HG03520 (cell line): ENCODE measurements around the gene MAP1B.
"Not testable (repeated sequence)": the region's sequence is repeated elsewhere in the genome, so short reads cannot be mapped to it uniquely, and the experiment has no call there.

Experiments
- ATAC-seq: cut with Tn5 transposase; IDR thresholded peaks from one replicate; pipeline ENCODE4 v1.9.1; 2021; ENCODE audit warnings: mild to moderate bottlenecking, moderate library complexity; ENCODE audit not compliant: unreplicated experiment

MAP1B gene

GRCh38 chr5:72107131-72107900 is at the start of gene MAP1B:
Gene MAP1B, plus strand, starts transcription at chr5:72107475. Its CDS starts 57 bp downstream, at chr5:72107532.
- no peak for ATAC-seq

- ATAC-seq, result no peak
Measured at GRCh38 chr5:72057816-72058215, 49.5 kb upstream of the MAP1B start.

- ATAC-seq, result no peak
Measured at GRCh38 chr5:72063219-72063819, 44.0 kb upstream of the MAP1B start.

GRCh38 chr5:72064801-72065570 is 42.3 kb upstream of the MAP1B start:
- ATAC-seq, result no peak

GRCh38 chr5:72065751-72066255 is 41.5 kb upstream of the MAP1B start:
- no peak for ATAC-seq

- ATAC-seq, result no peak
Measured at GRCh38 chr5:72066705-72067107, 40.6 kb upstream of the MAP1B start.

- ATAC-seq, result no peak
Measured at GRCh38 chr5:72067682-72068470, 39.4 kb upstream of the MAP1B start.

- ATAC-seq, result no peak
Measured at GRCh38 chr5:72070529-72070928, 36.7 kb upstream of the MAP1B start.

DNA sequence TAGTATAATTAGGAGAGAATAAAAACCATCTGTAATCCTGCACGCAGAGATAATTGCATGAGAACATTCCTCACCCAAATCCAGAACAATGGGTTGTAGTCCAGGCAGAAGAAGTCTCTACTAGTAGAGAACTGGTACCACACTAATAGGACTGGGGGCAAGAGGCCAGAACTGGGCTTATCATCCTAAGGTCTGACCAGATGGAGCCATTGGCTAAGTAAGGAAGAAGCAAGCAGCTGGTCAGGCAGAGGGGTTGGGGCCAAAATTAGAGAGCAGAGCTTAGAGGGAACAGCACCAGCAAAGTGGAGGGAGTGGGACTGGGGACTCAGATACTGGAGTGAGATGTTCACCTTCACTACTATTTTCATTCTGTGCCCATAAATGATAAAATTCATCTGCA is 35.4 kb upstream of the MAP1B start:
- no peak for ATAC-seq

- ATAC-seq, result no peak
Measured at GRCh38 chr5:72074251-72074650, 33.0 kb upstream of the MAP1B start.

- no peak for ATAC-seq
Measured at GRCh38 chr5:72075461-72075860, 31.8 kb upstream of the MAP1B start.

GRCh38 chr5:72076621-72077300 is 30.5 kb upstream of the MAP1B start:
- ATAC-seq, result no peak

- ATAC-seq, result no peak
Measured at GRCh38 chr5:72077390-72077789, 29.9 kb upstream of the MAP1B start.

DNA sequence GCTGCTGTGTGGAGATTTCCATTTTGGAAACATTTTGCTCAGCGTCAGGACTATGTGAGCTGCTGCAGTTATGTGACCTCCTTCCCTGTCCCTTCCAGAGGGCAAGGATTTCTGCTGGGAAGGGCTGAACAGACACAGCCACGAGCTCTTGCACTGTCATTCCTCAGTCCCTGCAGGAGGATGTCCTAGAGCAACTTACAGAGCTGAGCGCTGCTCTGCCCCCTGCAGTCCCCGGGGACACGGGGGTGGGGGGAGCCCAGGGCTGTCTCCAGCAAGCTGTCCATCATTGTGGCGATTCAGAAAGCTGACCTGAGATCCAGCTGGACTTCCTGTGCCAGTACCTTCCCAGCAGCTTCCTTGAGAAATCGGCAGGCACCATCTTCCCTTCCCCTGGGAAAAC is 28.0 kb upstream of the MAP1B start:
- ATAC-seq, result no peak

DNA sequence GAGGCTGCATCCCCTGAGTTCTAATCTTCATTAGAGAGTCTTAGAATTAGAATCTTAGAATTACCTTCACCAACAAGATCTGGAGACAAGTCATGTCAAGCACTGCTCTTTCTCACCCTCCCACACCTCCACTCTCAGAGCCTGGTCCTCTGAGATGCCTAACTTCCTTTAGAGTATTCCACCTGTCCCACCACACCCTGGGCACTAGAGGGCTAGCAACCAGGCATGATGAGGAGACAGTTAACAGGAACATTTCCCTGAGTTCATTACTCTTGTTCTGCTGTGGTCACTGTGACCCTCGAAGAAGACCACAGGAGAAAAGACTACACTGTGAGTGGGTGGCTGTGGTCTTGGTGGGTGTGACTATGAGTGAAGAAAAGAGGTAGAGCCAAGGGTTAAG is 25.2 kb upstream of the MAP1B start:
- no peak for ATAC-seq

DNA sequence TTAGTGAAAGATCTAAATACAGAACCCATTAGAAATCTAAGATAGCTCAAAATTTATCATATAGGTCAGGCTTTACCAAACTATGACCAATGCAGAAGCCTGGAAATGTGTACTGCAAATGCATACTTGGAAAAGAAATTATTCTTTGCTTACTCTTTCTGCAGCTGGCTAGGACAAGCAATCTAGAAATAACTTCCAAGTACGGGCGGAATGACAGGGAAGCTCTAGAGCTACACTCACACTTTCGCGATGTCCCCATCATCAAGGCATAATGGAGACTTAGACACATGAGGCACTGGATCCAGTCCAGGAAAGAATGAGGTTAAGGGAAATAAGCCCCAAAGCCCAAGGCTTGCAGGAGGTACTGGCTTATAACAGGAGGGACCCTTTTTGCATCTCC is 22.4 kb upstream of the MAP1B start:
- no peak for ATAC-seq

DNA sequence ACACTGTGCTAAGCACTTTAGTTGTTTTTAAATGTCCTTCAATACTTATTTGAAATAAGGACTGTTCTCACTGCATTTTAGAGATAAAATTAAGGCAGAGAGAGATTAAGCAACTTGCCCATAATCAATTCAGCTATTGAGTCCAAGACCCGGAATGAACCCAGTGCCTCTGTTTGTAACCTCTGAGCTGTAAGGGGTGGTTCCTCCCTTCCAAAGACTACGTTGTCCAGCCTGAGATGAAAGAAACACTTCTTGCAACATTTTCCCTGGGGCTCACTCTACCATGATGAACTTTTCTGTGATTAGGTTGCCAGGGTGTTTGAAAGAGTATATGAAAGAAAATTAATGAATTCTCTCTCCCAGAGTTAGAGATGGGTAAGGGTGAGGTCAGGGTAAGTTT is 22.0 kb upstream of the MAP1B start:
- ATAC-seq, result no peak

DNA sequence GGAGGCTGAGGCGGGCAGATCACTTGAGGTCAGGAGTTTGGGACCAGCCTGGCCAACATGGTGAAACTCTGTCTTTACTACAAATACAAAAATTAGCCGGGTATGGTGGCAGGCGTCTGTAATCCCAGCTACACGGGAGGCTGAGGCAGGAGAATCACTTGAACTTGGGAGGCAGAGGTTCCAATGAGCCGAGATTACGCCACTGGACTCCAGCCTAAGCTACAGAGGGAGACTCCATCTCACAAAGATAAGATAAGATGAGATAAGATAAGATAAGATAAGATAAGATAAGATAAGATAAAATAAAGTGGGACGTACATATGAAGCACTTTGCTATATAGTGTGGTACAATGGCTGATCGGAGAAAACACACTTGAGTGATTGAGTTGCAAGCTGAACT is 17.6 kb upstream of the MAP1B start:
- not testable (repeated sequence) for ATAC-seq

GRCh38 chr5:72092074-72092473 is 15.2 kb upstream of the MAP1B start:
- ATAC-seq, result no peak

DNA sequence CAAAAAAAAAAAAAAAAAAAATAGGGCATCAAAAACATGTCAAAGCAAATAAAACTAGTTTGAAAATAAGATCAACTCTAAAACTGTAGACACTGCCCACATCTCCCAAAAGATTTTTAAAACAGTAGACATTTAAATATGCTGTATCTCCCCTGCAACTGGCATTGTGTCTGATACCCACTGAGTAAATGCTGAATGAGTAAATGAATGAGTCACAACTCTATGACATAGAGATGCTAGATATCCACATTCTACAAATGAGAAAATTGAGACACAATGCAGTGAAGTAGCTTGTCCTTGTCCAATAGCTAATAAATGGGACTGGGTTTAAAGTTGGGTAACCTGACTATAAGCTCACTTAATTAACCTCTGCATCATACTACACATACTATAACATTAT is 14.1 kb upstream of the MAP1B start:
- no peak for ATAC-seq
